RWPE2 (cell line): ENCODE results near the gene INTS7.

Source experiments
- ATAC-seq: fragments of 200-7000 bp; cut with Tn5 transposase; 3 replicates; pipeline ENCODE4 v1.9.1; 2021; ENCODE audit warnings: low read depth
- DNase-seq: peaks from one replicate; pipeline ENCODE4 v3.0.0-alpha.2; 2020; ENCODE audit warnings: low spot score
- H3K27ac ChIP-seq: fragments of 450-650 bp; 2 replicates; pipeline ENCODE4 v1.5.1; 2017; ENCODE audit warnings: mild to moderate bottlenecking; ENCODE audit not compliant: poor library complexity, severe bottlenecking
- H3K27me3 ChIP-seq: fragments of 250-450 bp; sonication (Bioruptor Pico); 2 replicates; pipeline ENCODE4 v1.5.1; 2021; ENCODE audit warnings: mild to moderate bottlenecking, moderate library complexity; ENCODE audit not compliant: insufficient read depth, poor library complexity, severe bottlenecking
- H3K36me3 ChIP-seq: fragments of 250-450 bp; sonication (Bioruptor Pico); 2 replicates; pipeline ENCODE4 v1.5.1; 2020; ENCODE audit warnings: low read depth, mild to moderate bottlenecking, moderate library complexity
- H3K4me1 ChIP-seq: fragments of 250-450 bp; sonication (Bioruptor Pico); 2 replicates; pipeline ENCODE4 v1.5.1; 2021; ENCODE audit warnings: mild to moderate bottlenecking, moderate library complexity; ENCODE audit not compliant: insufficient read depth, poor library complexity, severe bottlenecking
- H3K4me3 ChIP-seq: fragments of 250-450 bp; sonication (Bioruptor Pico); 2 replicates; pipeline ENCODE4 v1.5.1; 2021; ENCODE audit warnings: mild to moderate bottlenecking, moderate library complexity; ENCODE audit not compliant: severe bottlenecking
- H3K9me3 ChIP-seq: fragments of 250-450 bp; sonication (Bioruptor Pico); 2 replicates; pipeline ENCODE4 v1.5.1; 2021; ENCODE audit warnings: mild to moderate bottlenecking, moderate library complexity; ENCODE audit not compliant: severe bottlenecking
- CTCF ChIP-seq: fragments of 450-650 bp; IDR thresholded peaks from one replicate; pipeline ENCODE4 v1.5.1; 2017; ENCODE audit warnings: mild to moderate bottlenecking, moderate library complexity; ENCODE audit not compliant: poor library complexity, severe bottlenecking

Gene INTS7

GRCh38 chr1:212074856-212075255 is 39.5 kb upstream of the INTS7 start:
- Histone ChIP-seq H3K4me3 (no peak overlapping the region), H3K36me3 (peaks cover 55% of the 10 kb centered on the region), H3K9me3 (no peaks in the 10 kb centered on the region), H3K27me3 (no peaks in the 10 kb centered on the region), H3K4me1 (no peaks in the 10 kb centered on the region), H3K27ac (no peak overlapping the region)
- ATAC-seq (no peak), DNase-seq (no peak)
- TF ChIP-seq CTCF = no peak

- DNase-seq (no peak), ATAC-seq (no peak)
- H3K27me3 ChIP-seq = no peaks in the 10 kb centered on the region
- no peak overlapping the region for H3K4me3 ChIP-seq
- no peaks in the 10 kb centered on the region for H3K9me3 ChIP-seq
- H3K27ac ChIP-seq = no peak overlapping the region
- TF ChIP-seq CTCF = no peak
- H3K36me3 ChIP-seq = peaks cover 51% of the 10 kb centered on the region
- no peaks in the 10 kb centered on the region for H3K4me1 ChIP-seq
Observed at GRCh38 chr1:212074313-212074712, 39.0 kb upstream of the INTS7 start.

- H3K4me3 ChIP-seq = no peak overlapping the region
- TF ChIP-seq CTCF = no peak
- H3K4me1 ChIP-seq = no peaks in the 10 kb centered on the region
- ATAC-seq = no peak
- H3K27ac ChIP-seq = no peak overlapping the region
- H3K27me3 ChIP-seq = no peaks in the 10 kb centered on the region
- H3K9me3 ChIP-seq = no peaks in the 10 kb centered on the region
- DNase-seq = no peak
- H3K36me3 ChIP-seq = peaks cover 46% of the 10 kb centered on the region
Observed at GRCh38 chr1:212073490-212073889, 38.1 kb upstream of the INTS7 start.

GRCh38 chr1:212072047-212072446 is 36.7 kb upstream of the INTS7 start:
- no peak for DNase-seq
- Histone ChIP-seq H3K4me1 (no peaks in the 10 kb centered on the region), H3K4me3 (no peak overlapping the region), H3K27me3 (no peaks in the 10 kb centered on the region), H3K9me3 (no peaks in the 10 kb centered on the region), H3K36me3 (peaks cover 44% of the 10 kb centered on the region), H3K27ac (no peak overlapping the region)
- TF ChIP-seq CTCF = no peak
- no peak for ATAC-seq

DNA sequence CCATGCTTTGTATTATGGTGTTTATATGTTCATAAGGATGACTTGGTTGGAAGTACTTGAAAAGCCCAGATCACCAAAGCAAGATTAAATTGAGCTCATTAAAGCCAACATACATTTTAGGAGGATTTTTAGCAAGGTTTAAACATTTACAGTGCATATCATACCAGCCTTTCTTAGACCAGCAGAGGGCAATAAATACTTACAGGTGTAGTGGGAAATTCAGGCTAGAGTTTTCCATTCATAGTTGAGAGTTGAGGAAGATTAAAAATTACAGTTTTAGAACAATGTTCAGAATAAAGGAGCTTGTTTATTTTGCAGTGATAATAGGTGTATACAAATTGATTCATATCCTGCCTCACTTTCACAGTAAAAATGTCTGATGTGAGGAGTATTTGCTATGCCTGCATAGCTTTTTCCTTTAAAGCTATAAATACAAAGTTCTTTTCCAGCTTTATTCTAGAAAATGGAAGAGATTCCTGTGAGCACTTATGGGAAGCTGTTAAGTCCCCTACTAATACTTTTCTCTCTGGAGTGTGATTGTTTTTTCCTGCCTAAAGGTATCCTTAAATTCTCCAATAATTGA is 35.5 kb upstream of the INTS7 start:
- TF ChIP-seq CTCF = peak; percentile 33
- no peak overlapping the region for H3K27ac ChIP-seq
- H3K9me3 ChIP-seq = no peaks in the 10 kb centered on the region
- no peak for DNase-seq
- no peaks in the 10 kb centered on the region for H3K4me1 ChIP-seq
- H3K36me3 ChIP-seq = peaks cover 48% of the 10 kb centered on the region
- H3K27me3 ChIP-seq = no peaks in the 10 kb centered on the region
- ATAC-seq = no peak
- H3K4me3 ChIP-seq = no peak overlapping the region
